Measurements from ENCODE around the gene C8A. TPM values are rescaled to one million over a fixed set of nuclear protein-coding genes. Genes with fewer than 3 reads are reported as not detected.

C8A gene
- polyA plus RNA-seq, 1 donor (not counting 4 experiments of a cell fraction or from before 2014, with no cell fraction given) = not detected

DNA sequence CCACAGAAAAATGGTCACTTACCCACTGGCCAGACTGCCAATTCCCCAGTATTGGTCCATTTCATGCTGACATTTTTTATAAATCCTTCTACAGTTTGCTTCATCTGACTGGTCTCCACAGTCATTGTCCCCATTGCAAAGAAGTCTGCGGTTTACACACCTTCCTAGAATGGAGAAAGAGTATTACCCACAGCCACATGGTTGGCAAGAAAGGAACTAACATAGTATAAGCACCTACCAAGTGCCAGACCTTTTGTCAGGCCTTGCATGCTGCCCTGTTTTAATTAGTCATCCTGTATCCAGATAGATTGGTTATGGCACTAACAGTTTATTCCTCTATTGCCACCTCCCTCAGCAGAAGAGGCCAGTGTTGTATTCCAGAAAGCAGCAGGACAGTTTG is 100.1 kb downstream of the C8A start:
- dilution Hi-C loops (cut with MboI; ENCODE audit: extremely low pct_ligation_motif_present, low sequenced_read_pairs) = no loop called here
- Histone ChIP-seq H3K27ac (ENCODE audit: control insufficient read depth, insufficient read depth, low read length) (no peak overlapping the region), H3K9me3 (ENCODE audit: control insufficient read depth, low read depth, low read length) (no peaks in the 10 kb centered on the region), H3K4me1 (ENCODE audit: control insufficient read depth, extremely low read depth, insufficient read depth, low read length) (no peaks in the 10 kb centered on the region), H3K4me2 (ENCODE audit: control insufficient read depth, extremely low read depth, insufficient read depth, low read depth, low read length) (no peak overlapping the region), H3K4me3 (ENCODE audit: control insufficient read depth in 2 of 3, extremely low read depth in 1 of 3, insufficient read depth in 2 of 3, low read depth in 1 of 3, low read length in 3 of 3) (no peak overlapping the region), H4K20me1 (ENCODE audit: control insufficient read depth, extremely low read depth, insufficient read depth, low read length) (no peaks in the 10 kb centered on the region), H2AFZ (ENCODE audit: control insufficient read depth, low read length) (no peak overlapping the region), H3K27me3 (ENCODE audit: control insufficient read depth, extremely low read depth, insufficient read depth, low read length) (no peaks in the 10 kb centered on the region), H3K36me3 (ENCODE audit: control insufficient read depth in 2 of 2, extremely low read depth in 1 of 2, insufficient read depth in 2 of 2, low read length in 2 of 2) (no peaks in the 10 kb centered on the region), H3K9me1 (ENCODE audit: control insufficient read depth, extremely low read depth, insufficient read depth, low read length) (no peaks in the 10 kb centered on the region), H3K9ac (ENCODE audit: control insufficient read depth, extremely low read depth, insufficient read depth, low read length) (no peak overlapping the region), H3K79me2 (ENCODE audit: control insufficient read depth, insufficient read depth, low read length) (no peaks in the 10 kb centered on the region)
- DNase-seq (ENCODE audit: low read depth, low spot score) (no peak), FAIRE-seq (no peak)
- TF ChIP-seq EZH2 (IDR thresholded peaks at IDR 0.05; ENCODE audit: low read length) (no peak), CTCF (optimal IDR thresholded peaks at IDR 0.05 in 1 of 3, IDR thresholded peaks at IDR 0.05 in 1 of 3, conservative IDR thresholded peaks at IDR 0.05 in 1 of 3; ENCODE audit: extremely low read depth in 1 of 3, insufficient read depth in 2 of 3, low read length in 3 of 3) (no peak)

- no peak overlapping the region for H3K4me3 ChIP-seq (ENCODE audit: control insufficient read depth in 2 of 3, extremely low read depth in 1 of 3, insufficient read depth in 2 of 3, low read depth in 1 of 3, low read length in 3 of 3)
- TF ChIP-seq EZH2 (IDR thresholded peaks at IDR 0.05; ENCODE audit: low read length) (no peak), CTCF (optimal IDR thresholded peaks at IDR 0.05 in 1 of 3, IDR thresholded peaks at IDR 0.05 in 1 of 3, conservative IDR thresholded peaks at IDR 0.05 in 1 of 3; ENCODE audit: extremely low read depth in 1 of 3, insufficient read depth in 2 of 3, low read length in 3 of 3) (no peak)
- no peaks in the 10 kb centered on the region for H3K27me3 ChIP-seq (ENCODE audit: control insufficient read depth, extremely low read depth, insufficient read depth, low read length)
- H3K79me2 ChIP-seq (ENCODE audit: control insufficient read depth, insufficient read depth, low read length) = no peaks in the 10 kb centered on the region
- H4K20me1 ChIP-seq (ENCODE audit: control insufficient read depth, extremely low read depth, insufficient read depth, low read length) = no peaks in the 10 kb centered on the region
- H2AFZ ChIP-seq (ENCODE audit: control insufficient read depth, low read length) = no peak overlapping the region
- no peaks in the 10 kb centered on the region for H3K9me1 ChIP-seq (ENCODE audit: control insufficient read depth, extremely low read depth, insufficient read depth, low read length)
- no peak overlapping the region for H3K27ac ChIP-seq (ENCODE audit: control insufficient read depth, insufficient read depth, low read length)
- H3K9ac ChIP-seq (ENCODE audit: control insufficient read depth, extremely low read depth, insufficient read depth, low read length) = no peak overlapping the region
- H3K4me1 ChIP-seq (ENCODE audit: control insufficient read depth, extremely low read depth, insufficient read depth, low read length) = no peaks in the 10 kb centered on the region
- dilution Hi-C loops (cut with MboI; ENCODE audit: extremely low pct_ligation_motif_present, low sequenced_read_pairs) = no loop called here
- H3K36me3 ChIP-seq (ENCODE audit: control insufficient read depth in 2 of 2, extremely low read depth in 1 of 2, insufficient read depth in 2 of 2, low read length in 2 of 2) = no peaks in the 10 kb centered on the region
- no peak for FAIRE-seq
- no peak for DNase-seq (ENCODE audit: low read depth, low spot score)
- H3K9me3 ChIP-seq (ENCODE audit: control insufficient read depth, low read depth, low read length) = no peaks in the 10 kb centered on the region
- no peak overlapping the region for H3K4me2 ChIP-seq (ENCODE audit: control insufficient read depth, extremely low read depth, insufficient read depth, low read depth, low read length)
Observed at GRCh38 chr1:56957931-56958330, 103.3 kb downstream of the C8A start.

Data from keratinocyte (primary cell).